Tibial nerve (tissue), 4 donors: ENCODE measurements around the gene MAP3K21.

Experiments
- EP300 ChIP-seq, 2 donors: sonication (generic); formaldehyde crosslinking; IDR thresholded peaks; one replicate each; pipeline ENCODE4 v1.6.1; 2017; ENCODE audit warnings: antibody characterized with exemption in 2 of 2, mild to moderate bottlenecking in 1 of 2
- POLR2A ChIP-seq, 2 donors: fragments of 450-650 bp; IDR thresholded peaks; one replicate each; pipeline ENCODE4 v1.6.1; 2017; ENCODE audit warnings: antibody characterized with exemption in 2 of 2, mild to moderate bottlenecking in 2 of 2, moderate library complexity in 2 of 2
- TF ChIP-seq, protein P1 (sequence below), 5 experiments: fragments of 200-600 bp in 3 of 5; fragments of 450-650 bp in 2 of 5; sonication (generic) in 3 of 5; IDR thresholded peaks; one replicate each; pipeline ENCODE4 v1.5.1; 2016 to 2019; ENCODE audit warnings: antibody characterized with exemption in 5 of 5, mild to moderate bottlenecking in 3 of 5, moderate library complexity in 2 of 5

DNA sequence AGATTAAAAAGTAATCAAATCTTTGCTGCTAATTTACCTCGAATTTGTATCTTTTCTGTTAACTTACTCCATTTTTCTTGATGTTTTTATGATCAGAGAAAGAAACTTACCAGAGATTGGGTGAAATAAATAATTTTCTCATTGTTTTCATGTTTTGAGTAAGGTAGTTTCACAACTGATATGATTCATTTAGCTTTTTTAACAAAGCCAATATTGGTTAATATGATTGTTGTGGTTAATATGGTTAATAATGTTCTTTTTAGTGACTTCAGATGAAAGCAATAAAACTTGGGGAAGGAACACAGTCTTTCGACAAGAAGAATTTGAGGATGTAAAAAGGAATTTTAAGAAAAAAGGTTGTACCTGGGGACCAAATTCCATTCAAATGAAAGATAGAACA is 48.1 kb downstream of the MAP3K21 start:
- TF ChIP-seq, protein P1, sequence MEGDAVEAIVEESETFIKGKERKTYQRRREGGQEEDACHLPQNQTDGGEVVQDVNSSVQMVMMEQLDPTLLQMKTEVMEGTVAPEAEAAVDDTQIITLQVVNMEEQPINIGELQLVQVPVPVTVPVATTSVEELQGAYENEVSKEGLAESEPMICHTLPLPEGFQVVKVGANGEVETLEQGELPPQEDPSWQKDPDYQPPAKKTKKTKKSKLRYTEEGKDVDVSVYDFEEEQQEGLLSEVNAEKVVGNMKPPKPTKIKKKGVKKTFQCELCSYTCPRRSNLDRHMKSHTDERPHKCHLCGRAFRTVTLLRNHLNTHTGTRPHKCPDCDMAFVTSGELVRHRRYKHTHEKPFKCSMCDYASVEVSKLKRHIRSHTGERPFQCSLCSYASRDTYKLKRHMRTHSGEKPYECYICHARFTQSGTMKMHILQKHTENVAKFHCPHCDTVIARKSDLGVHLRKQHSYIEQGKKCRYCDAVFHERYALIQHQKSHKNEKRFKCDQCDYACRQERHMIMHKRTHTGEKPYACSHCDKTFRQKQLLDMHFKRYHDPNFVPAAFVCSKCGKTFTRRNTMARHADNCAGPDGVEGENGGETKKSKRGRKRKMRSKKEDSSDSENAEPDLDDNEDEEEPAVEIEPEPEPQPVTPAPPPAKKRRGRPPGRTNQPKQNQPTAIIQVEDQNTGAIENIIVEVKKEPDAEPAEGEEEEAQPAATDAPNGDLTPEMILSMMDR (IDR thresholded peaks at IDR 0.05): no peak
- TF ChIP-seq POLR2A (IDR thresholded peaks at IDR 0.05) (no peak), EP300 (IDR thresholded peaks at IDR 0.05) (no peak)
